AG04449 (cell line): ENCODE measurements around the gene CCDC91.

ENCODE experiments used
- CTCF ChIA-PET: fragments of 350-600 bp; formaldehyde crosslinking; extraction: SDS; loops from one replicate; lab custom pipeline; 2021; ENCODE audit warnings: antibody characterized with exemption; lab: Yijun Ruan, JAX
- POLR2A ChIA-PET: fragments of 400-600, 350-600 bp; formaldehyde crosslinking; extraction: SDS; loops from one replicate; lab custom pipeline; 2020; ENCODE audit warnings: antibody characterized with exemption, inconsistent platforms; lab: Yijun Ruan, JAX
- DNase-seq: peaks from one replicate; pipeline ENCODE4 v3.0.0-alpha.2; 2010; ENCODE audit warnings: low read depth, low spot score
- H3K4me3 ChIP-seq: 2 replicates; pipeline ENCODE4 v1.5.1; 2011; ENCODE audit warnings: low read depth, mild to moderate bottlenecking, control low read depth, low read length
- TF ChIP-seq, protein P1 (sequence below): IDR thresholded peaks from one replicate; pipeline ENCODE4 v1.5.1; 2011; ENCODE audit warnings: mild to moderate bottlenecking, moderate library complexity, low read length, control low read depth, inconsistent platforms; ENCODE audit not compliant: insufficient read depth; ENCODE audit errors: missing control alignments

The CCDC91 gene

DNA sequence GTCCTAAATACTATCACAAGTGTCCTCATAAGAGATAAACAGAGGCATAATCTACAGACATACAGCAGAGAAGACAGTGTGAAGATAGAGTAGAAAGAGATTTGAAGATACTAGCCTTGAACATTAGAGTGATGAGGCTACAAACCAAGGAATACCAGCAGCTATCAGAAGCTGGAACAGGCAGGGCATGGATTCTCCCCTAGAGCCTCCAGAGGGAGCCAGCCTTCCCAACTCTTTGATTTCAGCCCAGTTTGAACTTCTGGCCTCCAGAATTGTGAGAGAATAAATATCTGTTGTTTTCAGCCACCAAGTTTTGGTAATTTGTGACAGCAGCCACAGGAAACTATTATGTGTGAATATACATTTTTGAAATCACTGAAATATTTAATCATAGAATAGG is 47.2 kb downstream of the CCDC91 start:
- CTCF ChIA-PET = no interaction called here
- no peak for DNase-seq
- H3K4me3 ChIP-seq = no peak overlapping the region
- POLR2A ChIA-PET = no interaction called here
- TF ChIP-seq, protein P1, sequence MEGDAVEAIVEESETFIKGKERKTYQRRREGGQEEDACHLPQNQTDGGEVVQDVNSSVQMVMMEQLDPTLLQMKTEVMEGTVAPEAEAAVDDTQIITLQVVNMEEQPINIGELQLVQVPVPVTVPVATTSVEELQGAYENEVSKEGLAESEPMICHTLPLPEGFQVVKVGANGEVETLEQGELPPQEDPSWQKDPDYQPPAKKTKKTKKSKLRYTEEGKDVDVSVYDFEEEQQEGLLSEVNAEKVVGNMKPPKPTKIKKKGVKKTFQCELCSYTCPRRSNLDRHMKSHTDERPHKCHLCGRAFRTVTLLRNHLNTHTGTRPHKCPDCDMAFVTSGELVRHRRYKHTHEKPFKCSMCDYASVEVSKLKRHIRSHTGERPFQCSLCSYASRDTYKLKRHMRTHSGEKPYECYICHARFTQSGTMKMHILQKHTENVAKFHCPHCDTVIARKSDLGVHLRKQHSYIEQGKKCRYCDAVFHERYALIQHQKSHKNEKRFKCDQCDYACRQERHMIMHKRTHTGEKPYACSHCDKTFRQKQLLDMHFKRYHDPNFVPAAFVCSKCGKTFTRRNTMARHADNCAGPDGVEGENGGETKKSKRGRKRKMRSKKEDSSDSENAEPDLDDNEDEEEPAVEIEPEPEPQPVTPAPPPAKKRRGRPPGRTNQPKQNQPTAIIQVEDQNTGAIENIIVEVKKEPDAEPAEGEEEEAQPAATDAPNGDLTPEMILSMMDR = peak; percentile 15

DNA sequence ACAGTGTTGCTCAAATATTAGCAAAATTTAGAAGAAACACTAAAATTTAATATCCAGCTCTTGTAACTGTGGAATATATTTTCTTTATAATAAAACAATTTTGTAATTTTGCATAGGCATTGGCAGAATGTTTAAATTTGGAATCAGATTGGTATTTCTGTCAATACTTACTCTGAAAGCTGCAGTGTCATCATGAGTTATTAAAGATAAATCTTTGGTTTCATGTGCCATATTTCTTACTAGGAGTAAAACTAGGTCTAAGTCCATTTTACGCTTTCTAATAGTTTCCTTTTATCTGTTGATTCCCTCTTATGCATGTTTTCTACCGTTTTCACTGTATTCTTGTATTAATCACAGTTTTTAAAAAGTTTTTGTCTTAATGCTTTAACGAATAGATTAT is 49.7 kb downstream of the CCDC91 start:
- ChIA-PET POLR2A (no interaction called here), CTCF (no interaction called here)
- DNase-seq = no peak
- no peak overlapping the region for H3K4me3 ChIP-seq
- TF ChIP-seq, protein P1 = no peak

DNA sequence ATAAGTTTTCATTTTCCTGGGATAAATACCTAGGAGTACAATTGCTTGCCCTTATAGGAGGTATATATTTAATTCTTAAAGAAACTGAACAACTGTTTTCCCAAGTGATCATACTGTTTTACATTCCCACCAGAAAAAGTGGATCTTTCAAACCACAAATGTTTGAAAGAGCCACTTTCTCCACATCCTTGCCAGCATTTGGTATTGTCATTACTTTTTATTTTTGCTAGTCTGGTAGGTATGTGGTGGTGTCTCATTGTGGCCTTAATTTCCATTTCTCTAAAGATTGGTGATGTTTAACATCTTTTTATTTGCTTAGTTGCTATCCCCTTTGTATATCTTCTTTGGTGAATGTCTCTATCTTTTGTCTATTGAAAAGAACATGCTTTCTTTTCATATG is 50.6 kb downstream of the CCDC91 start:
- TF ChIP-seq, protein P1 = no peak
- CTCF ChIA-PET = no interaction called here
- POLR2A ChIA-PET = no interaction called here
- no peak overlapping the region for H3K4me3 ChIP-seq
- no peak for DNase-seq

DNA sequence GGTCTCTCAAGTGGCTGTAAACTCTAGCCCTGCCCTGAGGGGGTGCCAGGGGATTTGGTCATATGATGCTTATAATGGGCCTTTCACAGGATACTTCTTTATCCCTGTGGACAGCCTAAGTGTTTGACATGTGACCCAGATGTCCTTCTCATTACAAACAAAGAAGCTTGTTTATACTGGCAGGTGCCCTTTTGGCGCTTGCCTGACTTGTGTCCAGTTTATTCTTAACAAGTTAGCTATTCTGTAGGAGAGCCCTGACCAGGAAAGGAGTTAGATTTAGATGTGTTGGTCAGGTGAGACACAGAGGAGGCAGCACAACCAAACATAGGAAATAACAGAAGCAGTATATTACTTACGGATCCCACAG is 51.9 kb downstream of the CCDC91 start:
- DNase-seq = no peak
- no peak overlapping the region for H3K4me3 ChIP-seq
- CTCF ChIA-PET = no interaction called here
- POLR2A ChIA-PET = no interaction called here
- TF ChIP-seq, protein P1 = no peak

DNA sequence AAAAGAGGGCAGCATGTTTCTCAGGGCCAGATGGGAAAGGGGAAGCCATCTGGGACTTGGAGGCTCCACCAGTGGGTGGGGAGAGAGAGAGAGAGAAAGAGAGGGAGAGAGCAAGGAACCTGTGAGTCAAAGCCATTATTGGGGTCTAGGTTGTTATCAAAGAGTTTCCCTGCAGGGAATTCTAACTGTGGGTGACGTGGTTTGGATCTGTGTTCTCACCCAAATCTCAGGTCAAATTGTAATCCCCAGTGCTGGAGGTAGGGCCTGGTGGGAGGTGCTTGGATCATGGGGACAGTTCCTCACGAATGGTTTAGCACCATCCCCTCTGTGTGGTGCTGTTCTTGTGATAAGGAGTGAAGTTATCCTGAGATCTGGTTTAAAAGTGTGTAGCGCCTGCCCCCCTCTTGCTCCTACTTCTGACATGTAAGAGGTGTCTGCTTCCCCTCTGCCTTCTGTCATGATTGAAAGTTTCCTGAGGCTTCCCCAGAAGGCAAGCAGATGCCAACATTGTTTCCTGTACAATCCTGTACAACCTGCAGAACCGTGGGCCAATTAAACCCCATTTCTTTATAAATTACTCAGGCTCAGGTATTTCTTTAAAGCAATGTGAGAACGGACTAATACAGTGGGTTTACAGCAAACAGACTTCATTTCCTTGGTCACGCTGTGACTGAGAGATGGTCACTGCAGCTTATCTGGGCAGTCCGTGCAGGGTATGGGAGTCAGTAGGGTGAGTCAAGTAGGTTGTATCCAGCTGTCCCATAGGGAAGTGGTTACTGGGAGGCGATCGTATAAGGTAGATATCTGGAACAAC is 52.4 kb downstream of the CCDC91 start:
- POLR2A ChIA-PET = no interaction called here
- no peak overlapping the region for H3K4me3 ChIP-seq
- DNase-seq = no peak
- TF ChIP-seq, protein P1 = no peak
- CTCF ChIA-PET = no interaction called here

DNA sequence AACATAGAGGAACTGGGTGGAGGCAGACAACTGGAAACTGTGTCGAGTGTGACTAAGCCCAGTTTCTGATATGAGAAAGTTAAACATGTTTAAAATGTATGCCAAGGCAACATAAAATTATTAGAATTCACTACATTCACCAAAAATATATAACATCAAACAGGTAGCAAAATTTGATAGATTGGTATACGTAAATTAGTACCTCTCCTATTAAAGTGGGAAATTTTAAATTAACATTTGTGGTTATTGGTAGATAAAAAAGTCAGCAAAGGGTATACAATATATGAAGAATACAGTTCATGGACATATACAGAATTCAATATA is 53.0 kb downstream of the CCDC91 start:
- TF ChIP-seq, protein P1 = no peak
- H3K4me3 ChIP-seq = no peak overlapping the region
- no peak for DNase-seq
- ChIA-PET CTCF (no interaction called here), POLR2A (no interaction called here)
